NOMO-1 (cell line): ENCODE results near the gene MAP1LC3B2.

Experiments used
- DNase-seq, 2 experiments: peaks; one replicate each; lab custom pipeline; 2025; ENCODE audit not compliant: unreplicated experiment in 2 of 2; lab: John Stamatoyannopoulos, UW

The MAP1LC3B2 gene

GRCh38 chr12:116559162-116559935 is at the start of gene MAP1LC3B2:
MAP1LC3B2 (plus strand) TSS chr12:116559381; CDS start chr12:116575943, 16,562 bp downstream.
- peak; percentile 98 to 99 for DNase-seq

- DNase-seq, result no peak
Observed at GRCh38 chr12:116513944-116514343, 45.2 kb upstream of the MAP1LC3B2 start.

- DNase-seq, result peak in 1 of 2 experiments; percentile 18
Observed at GRCh38 chr12:116515684-116516083, 43.5 kb upstream of the MAP1LC3B2 start.

- DNase-seq, result no peak
Observed at GRCh38 chr12:116516657-116517056, 42.5 kb upstream of the MAP1LC3B2 start.

- DNase-seq, result no peak
Observed at GRCh38 chr12:116517431-116518045, 41.6 kb upstream of the MAP1LC3B2 start.

- no peak for DNase-seq
Observed at GRCh38 chr12:116520225-116520760, 38.9 kb upstream of the MAP1LC3B2 start.

GRCh38 chr12:116520801-116521471 is 38.2 kb upstream of the MAP1LC3B2 start:
- no peak for DNase-seq

GRCh38 chr12:116524311-116524710 is 34.9 kb upstream of the MAP1LC3B2 start:
- no peak for DNase-seq

- DNase-seq, result no peak
Observed at GRCh38 chr12:116524964-116525379, 34.2 kb upstream of the MAP1LC3B2 start.

- DNase-seq, result no peak
Observed at GRCh38 chr12:116525418-116526001, 33.7 kb upstream of the MAP1LC3B2 start.

GRCh38 chr12:116528065-116528464 is 31.1 kb upstream of the MAP1LC3B2 start:
- no peak for DNase-seq

- DNase-seq, result no peak
Observed at GRCh38 chr12:116528498-116528897, 30.7 kb upstream of the MAP1LC3B2 start.

GRCh38 chr12:116529048-116529447 is 30.1 kb upstream of the MAP1LC3B2 start:
- DNase-seq, result no peak

GRCh38 chr12:116529686-116530085 is 29.5 kb upstream of the MAP1LC3B2 start:
- DNase-seq, result no peak

GRCh38 chr12:116532428-116532827 is 26.8 kb upstream of the MAP1LC3B2 start:
- DNase-seq, result no peak

- no peak for DNase-seq
Observed at GRCh38 chr12:116532986-116533342, 26.2 kb upstream of the MAP1LC3B2 start.

- peak; percentile 67 to 81 for DNase-seq
Observed at GRCh38 chr12:116533343-116534251, 25.6 kb upstream of the MAP1LC3B2 start.

- no peak for DNase-seq
Observed at GRCh38 chr12:116534311-116535121, 24.7 kb upstream of the MAP1LC3B2 start.

- no peak for DNase-seq
Observed at GRCh38 chr12:116535241-116535640, 23.9 kb upstream of the MAP1LC3B2 start.
